Gastrocnemius medialis (tissue), 4 donors: ENCODE data around the gene GALK2. TPM values are rescaled to one million over a fixed set of nuclear protein-coding genes. Genes with fewer than 3 reads are reported as not detected.

Experiments
- ATAC-seq, 2 donors: fragments of 150-250 bp; one replicate each; pipeline ENCODE4 v1.9.1; 2016
- DNase-seq, 2 donors: peaks; one replicate each; pipeline ENCODE4 v3.0.0-alpha.2; 2019
- H3K27ac ChIP-seq, 4 donors: fragments of 200-600 bp; sonication (generic); 1 replicate in 1 of 4; 2 replicates in 3 of 4; pipeline ENCODE4 v1.5.1; 2016 to 2018; ENCODE audit warnings: mild to moderate bottlenecking in 2 of 4, moderate library complexity in 1 of 4
- H3K27me3 ChIP-seq, 3 donors: fragments of 200-600 bp; sonication (generic) in 2 of 3; 1 replicate in 1 of 3; 2 replicates in 2 of 3; pipeline versions ENCODE4 v1.5.1 to v1.6.0; 2016 to 2019; ENCODE audit warnings: mild to moderate bottlenecking in 1 of 3, moderate library complexity in 1 of 3
- H3K36me3 ChIP-seq, 2 donors: fragments of 200-600 bp; sonication (generic) in 1 of 2; one replicate each; pipeline ENCODE4 v1.5.1; 2017 to 2018
- H3K4me1 ChIP-seq, 2 donors: fragments of 200-600 bp; sonication (generic) in 1 of 2; one replicate each; pipeline ENCODE4 v1.5.1; 2016 to 2017; ENCODE audit warnings: mild to moderate bottlenecking in 2 of 2
- H3K4me3 ChIP-seq, 4 donors: fragments of 200-600 bp; sonication (generic) in 3 of 4; 1 replicate in 1 of 4; 2 replicates in 3 of 4; pipeline ENCODE4 v1.5.1; 2016 to 2019; ENCODE audit warnings: mild to moderate bottlenecking in 2 of 4
- H3K9me3 ChIP-seq, 3 donors: fragments of 200-600 bp; sonication (generic) in 2 of 3; 1 replicate in 1 of 3; 2 replicates in 2 of 3; pipeline ENCODE4 v1.5.1; 2016 to 2019
- CTCF ChIP-seq, 5 experiments: fragments of 450-650 bp in 3 of 5; fragments of 200-600 bp in 2 of 5; sonication (generic) in 2 of 5; IDR thresholded peaks in 4 of 5; conservative IDR thresholded peaks in 1 of 5; 1 replicate in 4 of 5; 2 replicates in 1 of 5; pipeline ENCODE4 v1.5.1; 2016 to 2019; ENCODE audit warnings: antibody characterized with exemption in 5 of 5, mild to moderate bottlenecking in 3 of 5, moderate library complexity in 3 of 5
- POLR2A ChIP-seq, 2 donors: fragments of 450-650 bp; IDR thresholded peaks; one replicate each; pipeline ENCODE4 v1.6.1; 2017; ENCODE audit warnings: antibody characterized with exemption in 2 of 2, mild to moderate bottlenecking in 2 of 2, moderate library complexity in 2 of 2
- in situ Hi-C, 4 donors: fragments of 200-750 bp; cut with MboI; loops; one replicate each; pipeline versions ENCODE4 v1.15.0 to v1.8.0; 2017; ENCODE audit warnings: low sequenced_read_pairs in 4 of 4
- intact Hi-C: fragments of 100-400 bp; cut with DNase I; formaldehyde crosslinking; loops from one replicate; pipeline ENCODE4 v1.15.1; 2023; ENCODE audit warnings: low total_unique reads
- total RNA-seq, 4 donors: library from RNA; depleted of rRNA; stranded (reverse); fragments of >200 nt; gene quantifications; one replicate each; pipeline versions ENCODE4 v1.1.0 to v1.2.3, GENCODE V29; 2016

GALK2 gene
- total RNA-seq, 4 donors from 2014 or later: 19.1 to 29.5 (median 22.9) TPM

GRCh38 chr15:49135911-49136310 is 34.1 kb upstream of the GALK2 start:
- H3K4me3 ChIP-seq: no peak overlapping the region
- ATAC-seq (no peak), DNase-seq (no peak)
- H3K27ac ChIP-seq: no peak overlapping the region
- H3K9me3 ChIP-seq: no peaks in the 10 kb centered on the region
- H3K36me3 ChIP-seq: peaks cover 6 to 93% of the 10 kb centered on the region in 2 donors
- no peaks in the 10 kb centered on the region for H3K4me1 ChIP-seq
- no peaks in the 10 kb centered on the region for H3K27me3 ChIP-seq
- in situ Hi-C loops (loop anchor here in 1 of 4 donors (10.0 kb wide), 1 partner anchor 271 kb away; no protein-coding TSS in a partner anchor), intact Hi-C loops (no loop called here)
- no peak for TF ChIP-seq CTCF (IDR thresholded peaks at IDR 0.05 in 4 of 5, conservative IDR thresholded peaks at IDR 0.05 in 1 of 5)
- TF ChIP-seq POLR2A (IDR thresholded peaks at IDR 0.05): no peak

- ATAC-seq (no peak), DNase-seq (no peak)
- TF ChIP-seq POLR2A (IDR thresholded peaks at IDR 0.05): no peak
- TF ChIP-seq CTCF (IDR thresholded peaks at IDR 0.05 in 4 of 5, conservative IDR thresholded peaks at IDR 0.05 in 1 of 5): no peak
- in situ Hi-C loops: loop anchor here in 1 of 4 donors (10.0 kb wide), 1 partner anchor 273 kb away; no protein-coding TSS in a partner anchor
- no peaks in the 10 kb centered on the region for H3K4me1 ChIP-seq
- H3K9me3 ChIP-seq: no peaks in the 10 kb centered on the region
- intact Hi-C loops: no loop called here
- H3K4me3 ChIP-seq: no peak overlapping the region
- no peak overlapping the region for H3K27ac ChIP-seq
- H3K36me3 ChIP-seq: peaks cover 6 to 98% of the 10 kb centered on the region in 2 donors
- H3K27me3 ChIP-seq: no peaks in the 10 kb centered on the region
These were observed 32.2 kb upstream of the GALK2 start for GRCh38 chr15:49137861-49138260.

DNA sequence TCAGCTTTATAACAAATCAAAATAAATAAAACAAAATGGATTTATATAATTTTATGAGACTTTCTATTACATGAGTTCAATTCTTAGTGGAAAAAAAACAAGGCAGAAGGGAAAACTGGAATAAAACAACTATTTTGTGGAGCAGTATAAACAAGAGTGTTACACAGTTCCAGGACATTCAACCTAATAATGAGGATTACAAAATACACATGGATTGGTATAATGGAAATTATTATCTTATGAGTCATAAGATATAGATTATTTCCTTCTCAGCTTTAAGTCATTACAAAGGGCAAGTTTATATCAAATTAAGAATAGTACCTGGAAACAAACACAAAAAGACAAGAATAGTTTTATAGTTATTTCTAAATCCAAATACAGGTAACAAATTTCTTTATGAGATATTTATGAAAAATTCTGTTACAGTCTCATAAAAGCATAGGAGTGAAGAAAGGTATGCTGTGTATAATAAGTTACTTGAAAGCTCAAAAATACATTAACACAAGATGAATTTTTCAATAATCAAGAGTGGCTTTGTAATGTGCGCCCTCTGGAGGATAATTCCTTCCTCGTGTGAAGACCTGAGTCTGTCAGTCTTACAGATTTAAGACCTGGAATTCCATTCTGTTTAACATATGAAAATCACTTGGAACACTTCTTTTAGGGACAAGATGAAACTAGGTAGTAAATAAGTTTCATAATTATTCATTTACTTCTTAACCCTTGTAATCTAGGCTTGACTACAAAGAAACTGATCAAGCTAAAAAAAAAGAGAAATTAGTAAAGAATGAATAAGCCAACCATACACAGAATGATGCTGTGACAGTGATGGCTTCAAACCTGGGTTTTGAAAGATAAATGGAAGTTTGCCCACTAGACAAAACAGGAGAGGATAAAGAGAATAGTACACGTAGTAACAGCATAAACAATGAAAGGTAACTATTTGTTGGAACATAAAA is 24.1 kb upstream of the GALK2 start:
- Histone ChIP-seq H3K4me1 (peaks cover 35 to 37% of the 10 kb centered on the region in 2 donors), H3K27ac (no peak overlapping the region), H3K9me3 (no peaks in the 10 kb centered on the region), H3K4me3 (no peak overlapping the region), H3K27me3 (no peaks in the 10 kb centered on the region), H3K36me3 (peaks cover 0 to 36% of the 10 kb centered on the region in 2 donors)
- intact Hi-C loops: loop anchor here (2.0 kb wide), 2 partner anchors 99 to 283 kb away; partner anchors contain the start of gene SECISBP2L
- ATAC-seq (no peak), DNase-seq (no peak)
- in situ Hi-C loops: no loop called here
- TF ChIP-seq POLR2A (IDR thresholded peaks at IDR 0.05) (no peak), CTCF (IDR thresholded peaks at IDR 0.05 in 4 of 5, conservative IDR thresholded peaks at IDR 0.05 in 1 of 5) (peak in 4 of 5 experiments; percentile 4 to 61 (median 26))

GRCh38 chr15:49148298-49148697 is 21.7 kb upstream of the GALK2 start:
- Histone ChIP-seq H3K27me3 (no peaks in the 10 kb centered on the region), H3K4me1 (peaks cover 41 to 58% of the 10 kb centered on the region in 2 donors), H3K36me3 (peaks cover 0 to 12% of the 10 kb centered on the region in 2 donors), H3K27ac (peak overlapping the region in 1 of 4 donors; percentile 8), H3K9me3 (no peaks in the 10 kb centered on the region), H3K4me3 (no peak overlapping the region)
- ATAC-seq: no peak
- in situ Hi-C loops: no loop called here
- no peak for DNase-seq
- no peak for TF ChIP-seq POLR2A (IDR thresholded peaks at IDR 0.05)
- TF ChIP-seq CTCF (IDR thresholded peaks at IDR 0.05 in 4 of 5, conservative IDR thresholded peaks at IDR 0.05 in 1 of 5): no peak
- intact Hi-C loops: no loop called here
